HCT116 (cell line): Measurements from ENCODE around the gene NOD1. TPM values are rescaled to one million over a fixed set of nuclear protein-coding genes. Genes with fewer than 3 reads are reported as not detected.

Source experiments
- ATAC-seq: fragments of 200-7000 bp; cut with Tn5 transposase; 2 replicates; pipeline ENCODE4 v1.9.1; 2020; ENCODE audit warnings: mild to moderate bottlenecking, moderate library complexity
- BruUV-seq: library from RNA; stranded (reverse); fragments of 400-500 nt; replicated peaks from 2 replicates; lab custom pipeline; 2021; lab: Mats Ljungman, UMichigan
- CTCF ChIA-PET: fragments of 300-600 bp; sonication (Branson Sonifier 250); formaldehyde crosslinking; loops from one replicate; lab custom pipeline; 2021; ENCODE audit warnings: antibody characterized with exemption; lab: Charles Lee
- POLR2A ChIA-PET: fragments of 300-600, 350-600 bp; sonication (Branson Sonifier 250); formaldehyde crosslinking; loops from one replicate; lab custom pipeline; 2021; ENCODE audit warnings: antibody characterized with exemption; lab: Charles Lee
- RAD21 ChIA-PET, 2 experiments: fragments of 300-600 bp; sonication (Branson Sonifier 250); formaldehyde crosslinking; loops; one replicate each; lab custom pipeline; 2023; ENCODE audit warnings: low total read pairs in 2 of 2; ENCODE audit not compliant: uncharacterized antibody in 2 of 2, unreplicated experiment in 2 of 2, low non-redundant PET in 1 of 2; lab: Charles Lee
- DNase-seq: peaks from one replicate; pipeline ENCODE4 v3.0.0-alpha.2; 2010; ENCODE audit warnings: low read depth, low spot score
- H2AFZ ChIP-seq: fragments of 200-600 bp; shearing (Covaris generic), sonication (generic); 2 replicates; pipeline ENCODE4 v1.6.1; 2017; ENCODE audit warnings: low read depth, mixed run types, mixed read lengths, antibody characterized with exemption, low read length; ENCODE audit not compliant: poor library complexity, severe bottlenecking
- H3K27ac ChIP-seq: 2 replicates; pipeline ENCODE4 v1.5.1; 2012; ENCODE audit warnings: low read depth, low read length
- H3K27me3 ChIP-seq: fragments of 200-600 bp; sonication (generic); 2 replicates; pipeline ENCODE4 v1.6.1; 2016; ENCODE audit warnings: mixed run types, low read length, mixed read lengths; ENCODE audit not compliant: insufficient read depth
- H3K36me3 ChIP-seq, 2 experiments: fragments of 200-500 bp in 1 of 2; fragments of 200-600 bp in 1 of 2; sonication (Bioruptor generic) in 1 of 2; sonication (generic) in 1 of 2; 2 replicates each; pipeline versions ENCODE4 v1.5.1 to v1.6.1; 2014 to 2016; ENCODE audit warnings: low read length in 2 of 2, inconsistent platforms in 1 of 2, mixed read lengths in 1 of 2, mixed run types in 1 of 2; ENCODE audit not compliant: insufficient read depth in 2 of 2, control insufficient read depth in 1 of 2
- H3K4me1 ChIP-seq, 2 experiments: fragments of 200-600 bp in 1 of 2; sonication (generic) in 1 of 2; 2 replicates each; pipeline versions ENCODE4 v1.5.1 to v1.6.1; 2012 to 2017; ENCODE audit warnings: low read length in 2 of 2, inconsistent platforms in 1 of 2, mild to moderate bottlenecking in 1 of 2, mixed read lengths in 1 of 2, mixed run types in 1 of 2, moderate library complexity in 1 of 2; ENCODE audit not compliant: insufficient read depth in 2 of 2, control insufficient read depth in 1 of 2
- H3K4me2 ChIP-seq: fragments of 200-600 bp; sonication (generic); 2 replicates; pipeline ENCODE4 v1.6.1; 2017; ENCODE audit warnings: mixed run types, low read length, mixed read lengths
- H3K4me3 ChIP-seq, 2 experiments: fragments of 200-600 bp in 1 of 2; sonication (generic) in 1 of 2; replicated peaks in 1 of 2; 2 replicates each; pipeline ENCODE4 v1.5.1; 2011 to 2016; ENCODE audit warnings: low read length in 2 of 2, control low read depth in 1 of 2, low read depth in 1 of 2, mild to moderate bottlenecking in 1 of 2, mixed read lengths in 1 of 2, mixed run types in 1 of 2
- H3K79me2 ChIP-seq: fragments of 200-600 bp; sonication (generic); 2 replicates; pipeline ENCODE4 v1.6.1; 2017; ENCODE audit warnings: mild to moderate bottlenecking, mixed run types, low read length, moderate library complexity, mixed read lengths; ENCODE audit not compliant: insufficient read depth
- H3K9ac ChIP-seq: fragments of 200-600 bp; sonication (generic); 2 replicates; pipeline ENCODE4 v1.6.1; 2016; ENCODE audit warnings: low read length, mixed read lengths
- H3K9me2 ChIP-seq: fragments of 200-600 bp; sonication (generic), shearing (Covaris generic); 2 replicates; pipeline ENCODE4 v1.6.1; 2017; ENCODE audit warnings: mixed run types, mild to moderate bottlenecking, moderate library complexity; ENCODE audit not compliant: insufficient read depth
- H3K9me3 ChIP-seq, 2 experiments: fragments of 200-500 bp in 1 of 2; fragments of 200-600 bp in 1 of 2; sonication (Bioruptor generic) in 1 of 2; sonication (generic) in 1 of 2; 2 replicates each; pipeline ENCODE4 v1.6.1; 2014 to 2017; ENCODE audit warnings: low read length in 2 of 2, mixed read lengths in 2 of 2, inconsistent platforms in 1 of 2, low read depth in 1 of 2, mild to moderate bottlenecking in 1 of 2, mixed run types in 1 of 2, moderate library complexity in 1 of 2; ENCODE audit not compliant: control insufficient read depth in 1 of 2, insufficient read depth in 1 of 2
- H4K20me1 ChIP-seq: fragments of 200-600 bp; sonication (generic), shearing (Covaris generic); 2 replicates; pipeline ENCODE4 v1.6.1; 2017; ENCODE audit warnings: mixed run types, mild to moderate bottlenecking, moderate library complexity; ENCODE audit not compliant: insufficient read depth
- ATF3 ChIP-seq: IDR thresholded peaks from 2 replicates; pipeline ENCODE4 v1.6.1; 2012
- CBX3 ChIP-seq: IDR thresholded peaks from 2 replicates; pipeline ENCODE4 v1.6.1; 2012; ENCODE audit warnings: low read depth
- CEBPB ChIP-seq: IDR thresholded peaks from 2 replicates; pipeline ENCODE4 v1.6.1; 2012; ENCODE audit warnings: low read depth
- CTCF ChIP-seq, 3 experiments: fragments of 200-600 bp in 1 of 3; sonication (generic) in 1 of 3; IDR thresholded peaks in 2 of 3; conservative IDR thresholded peaks in 1 of 3; 2 replicates each; pipeline ENCODE4 v1.5.1; 2012 to 2017; ENCODE audit warnings: low read depth in 2 of 3, low read length in 2 of 3, antibody characterized with exemption in 1 of 3, borderline replicate concordance in 1 of 3, control low read depth in 1 of 3, mild to moderate bottlenecking in 1 of 3, mixed read lengths in 1 of 3, mixed run types in 1 of 3, moderate library complexity in 1 of 3; ENCODE audit not compliant: insufficient read depth in 1 of 3
- EGR1 ChIP-seq: IDR thresholded peaks from 2 replicates; pipeline ENCODE4 v1.6.1; 2012; ENCODE audit warnings: low read depth
- ELF1 ChIP-seq: IDR thresholded peaks from 2 replicates; pipeline ENCODE4 v1.6.1; 2012; ENCODE audit warnings: low read depth, borderline replicate concordance
- EZH2 ChIP-seq: fragments of 200-600 bp; sonication (generic); IDR thresholded peaks from 2 replicates; pipeline ENCODE4 v1.6.1; 2017; ENCODE audit warnings: antibody characterized with exemption, mixed run types
- EZH2phosphoT487 ChIP-seq: fragments of 200-600 bp; IDR thresholded peaks from 2 replicates; pipeline ENCODE4 v1.6.1; 2018; ENCODE audit warnings: antibody characterized with exemption, borderline replicate concordance
- FOSL1 ChIP-seq: IDR thresholded peaks from 2 replicates; pipeline ENCODE4 v1.6.1; 2012; ENCODE audit warnings: low read depth
- JUND ChIP-seq: IDR thresholded peaks from 2 replicates; pipeline ENCODE4 v1.6.1; 2012
- POLR2A ChIP-seq: IDR thresholded peaks from 2 replicates; pipeline ENCODE4 v1.7.0; 2011; ENCODE audit warnings: borderline replicate concordance; ENCODE audit not compliant: insufficient read depth, insufficient read length; ENCODE audit errors: extremely low read depth
- POLR2AphosphoS5 ChIP-seq: IDR thresholded peaks from 2 replicates; pipeline ENCODE4 v1.6.1; 2011; ENCODE audit warnings: mild to moderate bottlenecking, low read depth, low read length, moderate library complexity
- RAD21 ChIP-seq: IDR thresholded peaks from 2 replicates; pipeline ENCODE4 v1.6.1; 2012; ENCODE audit warnings: low read depth, mild to moderate bottlenecking
- SIN3A ChIP-seq: IDR thresholded peaks from 2 replicates; pipeline ENCODE4 v1.6.1; 2012; ENCODE audit warnings: low read depth
- SP1 ChIP-seq: IDR thresholded peaks from 2 replicates; pipeline ENCODE4 v1.6.1; 2012; ENCODE audit warnings: low read depth
- TCF7L2 ChIP-seq: IDR thresholded peaks from 2 replicates; pipeline ENCODE4 v1.7.0; 2011; ENCODE audit warnings: borderline replicate concordance, inconsistent platforms; ENCODE audit not compliant: insufficient read depth, insufficient read length; ENCODE audit errors: extremely low read depth
- YY1 ChIP-seq: IDR thresholded peaks from 2 replicates; pipeline ENCODE4 v1.6.1; 2011; ENCODE audit warnings: low read length, low read depth, moderate library complexity, mild to moderate bottlenecking; ENCODE audit not compliant: insufficient replicate concordance; ENCODE audit errors: extremely low read depth
- ZBTB33 ChIP-seq: IDR thresholded peaks from 2 replicates; pipeline ENCODE4 v1.6.1; 2011; ENCODE audit warnings: mild to moderate bottlenecking, low read length, moderate library complexity; ENCODE audit not compliant: insufficient replicate concordance; ENCODE audit errors: extremely low read depth
- ZNF274 ChIP-seq: fragments of 200-500 bp; sonication (Bioruptor generic); IDR thresholded peaks from 2 replicates; pipeline ENCODE4 v1.6.1; 2014; ENCODE audit warnings: mild to moderate bottlenecking, low read depth, low read length, inconsistent platforms
- intact Hi-C: fragments of 100-400 bp; cut with micrococcal nuclease; formaldehyde crosslinking; loops from 2 replicates; pipeline ENCODE4 v1.10.0; 2022
- total RNA-seq: library from RNA; stranded (reverse); gene quantifications from one replicate; pipeline ENCODE4 v1.2.1, GENCODE V29; 2021; ENCODE audit not compliant: unreplicated experiment

The NOD1 gene
- total RNA-seq, 1 experiment from 2014 or later: 5.9 TPM

DNA sequence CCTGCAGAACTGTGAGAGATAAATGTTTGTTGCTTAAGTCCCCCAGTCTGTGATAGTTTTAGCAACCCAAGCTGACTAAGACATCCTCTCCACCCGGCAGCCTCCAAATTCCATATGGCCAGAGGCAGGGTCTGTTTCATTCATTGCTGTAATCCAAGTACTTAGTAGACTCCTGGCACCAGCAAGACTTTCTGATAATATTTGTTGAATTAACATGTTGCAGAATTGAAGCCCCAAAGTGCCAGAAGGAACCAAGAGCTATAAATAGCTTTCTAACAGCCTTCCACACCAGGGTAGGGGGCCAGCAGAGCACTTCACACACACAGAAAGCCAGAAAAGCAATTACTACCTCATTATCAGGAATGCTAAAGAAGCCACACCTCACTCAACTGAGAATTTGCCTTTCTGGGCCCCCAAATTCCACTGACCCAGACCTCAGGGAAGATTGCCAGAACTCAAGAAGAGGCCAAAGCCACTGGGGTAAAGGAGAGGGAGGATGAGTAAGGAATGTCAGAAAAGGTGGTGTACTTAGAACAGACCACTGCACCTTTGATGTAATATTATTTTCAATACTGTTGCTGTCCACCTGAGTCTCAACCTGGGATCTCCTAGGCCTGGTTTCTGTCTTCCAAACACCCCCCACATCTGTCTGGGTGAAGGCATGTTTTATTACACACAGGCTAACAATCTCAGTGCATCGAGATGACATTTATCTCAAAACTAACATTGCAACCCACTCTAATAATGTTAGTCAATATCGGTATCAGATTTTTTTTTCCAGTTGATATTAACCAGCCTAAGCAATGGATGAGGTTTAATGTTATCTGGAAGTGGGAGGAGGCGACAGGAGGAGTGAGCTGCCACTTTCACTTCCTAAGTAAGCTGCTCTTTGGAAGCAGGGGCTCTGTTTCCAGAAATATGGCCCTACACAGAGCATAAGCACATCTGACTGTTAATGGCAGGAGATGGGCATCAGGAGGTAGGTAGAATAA is 5.5 kb downstream of the NOD1 start:
- BruUV-seq: no TSS peak
- Histone ChIP-seq H3K27ac (no peak overlapping the region), H3K9me2 (no peaks in the 10 kb centered on the region), H3K79me2 (peaks cover 30% of the 10 kb centered on the region; the same call in 1 of the 2 replicates), H2AFZ (no peak overlapping the region), H3K4me1 (peaks cover 0 to 18% of the 10 kb centered on the region in 2 experiments; a peak in 2 of 4 replicates), H4K20me1 (no peaks in the 10 kb centered on the region), H3K9ac (no peak overlapping the region), H3K27me3 (no peaks in the 10 kb centered on the region), H3K4me3 (no peak overlapping the region), H3K36me3 (no peaks in the 10 kb centered on the region; a peak in 1 of 4 replicates), H3K4me2 (no peak overlapping the region), H3K9me3 (no peaks in the 10 kb centered on the region)
- intact Hi-C loops: no loop called here
- ATAC-seq: no peak
- POLR2A ChIA-PET: no interaction called here
- TF ChIP-seq CEBPB (no peak), SP1 (no peak), CTCF (IDR thresholded peaks at IDR 0.05 in 2 of 3, conservative IDR thresholded peaks at IDR 0.05 in 1 of 3; ENCODE audit: borderline replicate concordance in 1 of 3, insufficient read depth in 1 of 3, low read depth in 2 of 3, low read length in 2 of 3) (no peak), YY1 (no peak), EZH2 (no peak), ZBTB33 (no peak), TCF7L2 (no peak), ELF1 (no peak), SIN3A (no peak), EZH2phosphoT487 (no peak), ATF3 (no peak), JUND (no peak), POLR2AphosphoS5 (no peak), CBX3 (no peak), RAD21 (no peak), FOSL1 (no peak), ZNF274 (no peak), POLR2A (no peak), EGR1 (no peak)
- RAD21 ChIA-PET: no interaction called here
- no peak for DNase-seq
- CTCF ChIA-PET: no interaction called here
